WTC11 (cell line): Measurements from ENCODE around the gene PARP2. TPM values are rescaled to one million over a fixed set of nuclear protein-coding genes. Genes with fewer than 3 reads are reported as not detected.

ENCODE experiments used
- ATAC-seq: fragments of 200-7000 bp; cut with Tn5 transposase; 2 replicates; pipeline ENCODE4 v1.10.0; 2021; ENCODE audit warnings: mild to moderate bottlenecking, moderate library complexity
- CTCF ChIA-PET: fragments of 300-600 bp; sonication (Branson Sonifier 250); formaldehyde crosslinking; loops from one replicate; lab custom pipeline; 2021; ENCODE audit warnings: antibody characterized with exemption; lab: Charles Lee
- POLR2A ChIA-PET: fragments of 350-600 bp; sonication (Branson Sonifier 250); formaldehyde crosslinking; loops from one replicate; lab custom pipeline; 2021; ENCODE audit warnings: antibody characterized with exemption; lab: Charles Lee
- DNase-seq: peaks from one replicate; pipeline ENCODE4 v3.0.0; 2021; ENCODE audit warnings: low spot score
- H3K27ac Mint-ChIP-seq: 2 replicates; pipeline ENCODE4 v1.8.0; 2021; ENCODE audit warnings: mixed read lengths
- H3K27me3 Mint-ChIP-seq: 2 replicates; pipeline ENCODE4 v1.8.0; 2021; ENCODE audit warnings: low read depth, mild to moderate bottlenecking, moderate library complexity, mixed read lengths
- H3K36me3 Mint-ChIP-seq: 2 replicates; pipeline ENCODE4 v1.8.0; 2021; ENCODE audit warnings: mixed read lengths
- H3K4me1 Mint-ChIP-seq: 2 replicates; pipeline ENCODE4 v1.8.0; 2022; ENCODE audit warnings: mixed read lengths
- H3K4me3 Mint-ChIP-seq: 2 replicates; pipeline ENCODE4 v1.8.0; 2021; ENCODE audit warnings: mild to moderate bottlenecking, moderate library complexity, mixed read lengths
- H3K9me3 Mint-ChIP-seq: 2 replicates; pipeline ENCODE4 v1.8.0; 2021; ENCODE audit warnings: mixed read lengths
- CBFB ChIP-seq: sonication (generic); formaldehyde crosslinking; IDR thresholded peaks from 2 replicates; pipeline ENCODE4 v1.8.1; 2022; ENCODE audit warnings: mild to moderate bottlenecking, low read depth, missing genetic modification reagents
- CREB1 ChIP-seq: sonication (generic); formaldehyde crosslinking; IDR thresholded peaks from 2 replicates; pipeline ENCODE4 v1.8.0; 2023; ENCODE audit warnings: mild to moderate bottlenecking, missing genetic modification reagents
- ELF4 ChIP-seq: sonication (generic); formaldehyde crosslinking; IDR thresholded peaks from 2 replicates; pipeline ENCODE4 v1.8.1; 2022; ENCODE audit warnings: low read depth, mild to moderate bottlenecking, moderate library complexity, missing genetic modification reagents
- ESRRA ChIP-seq: sonication (generic); formaldehyde crosslinking; IDR thresholded peaks from 2 replicates; pipeline ENCODE4 v1.8.1; 2022; ENCODE audit warnings: mild to moderate bottlenecking, missing genetic modification reagents, borderline replicate concordance
- ETV6 ChIP-seq: sonication (generic); formaldehyde crosslinking; IDR thresholded peaks from 2 replicates; pipeline ENCODE4 v1.8.1; 2022; ENCODE audit warnings: mild to moderate bottlenecking, missing genetic modification reagents
- GTF2I ChIP-seq: fragments of 250-450 bp; sonication (Bioruptor Pico); conservative IDR thresholded peaks from 2 replicates; pipeline ENCODE4 v1.4.0; 2021; ENCODE audit warnings: mild to moderate bottlenecking
- IRF2 ChIP-seq: sonication (generic); formaldehyde crosslinking; IDR thresholded peaks from 2 replicates; pipeline ENCODE4 v1.8.0; 2022; ENCODE audit warnings: low read depth, missing genetic modification reagents, borderline replicate concordance
- MYBL2 ChIP-seq: sonication (generic); formaldehyde crosslinking; IDR thresholded peaks from 2 replicates; pipeline ENCODE4 v1.8.1; 2023; ENCODE audit warnings: mild to moderate bottlenecking, moderate library complexity, missing genetic modification reagents
- NFATC4 ChIP-seq: fragments of 250-450 bp; sonication (Bioruptor Pico); IDR thresholded peaks from 2 replicates; pipeline ENCODE4 v1.9.0; 2021; ENCODE audit warnings: mild to moderate bottlenecking
- PRRX2 ChIP-seq: fragments of 250-450 bp; sonication (Bioruptor Pico); IDR thresholded peaks from 2 replicates; pipeline ENCODE4 v1.8.0; 2021; ENCODE audit warnings: mild to moderate bottlenecking
- RELA ChIP-seq: sonication (generic); formaldehyde crosslinking; IDR thresholded peaks from 2 replicates; pipeline ENCODE4 v1.8.1; 2022; ENCODE audit warnings: missing genetic modification reagents, mild to moderate bottlenecking, borderline replicate concordance
- SMAD3 ChIP-seq: sonication (generic); formaldehyde crosslinking; IDR thresholded peaks from 2 replicates; pipeline ENCODE4 v1.8.0; 2022; ENCODE audit warnings: missing genetic modification reagents, mild to moderate bottlenecking, borderline replicate concordance
- TEAD4 ChIP-seq: sonication (generic); formaldehyde crosslinking; IDR thresholded peaks from 2 replicates; pipeline ENCODE4 v1.8.0; 2022; ENCODE audit warnings: mild to moderate bottlenecking, missing genetic modification reagents
- ZNF232 ChIP-seq: sonication (generic); formaldehyde crosslinking; IDR thresholded peaks from 2 replicates; pipeline ENCODE4 v1.8.0; 2022; ENCODE audit warnings: mild to moderate bottlenecking, missing genetic modification reagents
- ZNF263 ChIP-seq: sonication (generic); formaldehyde crosslinking; IDR thresholded peaks from 2 replicates; pipeline ENCODE4 v1.8.1; 2022; ENCODE audit warnings: low read depth, mild to moderate bottlenecking, moderate library complexity, missing genetic modification reagents
- ZNF671 ChIP-seq: fragments of 250-450 bp; sonication (Bioruptor Pico); IDR thresholded peaks from 2 replicates; pipeline ENCODE4 v1.8.0; 2021; ENCODE audit warnings: mild to moderate bottlenecking
- total RNA-seq: library from RNA; stranded (reverse); gene quantifications from 3 replicates; pipeline ENCODE4 v1.2.3, GENCODE V29; 2021
- TF ChIP-seq, protein P1 (sequence below): sonication (generic); formaldehyde crosslinking; IDR thresholded peaks from 2 replicates; pipeline ENCODE4 v1.8.1; 2022; ENCODE audit warnings: low read depth, mild to moderate bottlenecking, moderate library complexity, missing genetic modification reagents, borderline replicate concordance
- TF ChIP-seq, protein P2 (sequence below): sonication (generic); formaldehyde crosslinking; IDR thresholded peaks from 2 replicates; pipeline ENCODE4 v1.8.0; 2022; ENCODE audit warnings: mild to moderate bottlenecking, missing genetic modification reagents
- TF ChIP-seq, protein P3 (sequence below): sonication (generic); formaldehyde crosslinking; IDR thresholded peaks from 2 replicates; pipeline ENCODE4 v1.8.0; 2023; ENCODE audit warnings: missing genetic modification reagents
- TF ChIP-seq, protein P4 (sequence below): sonication (generic); formaldehyde crosslinking; conservative IDR thresholded peaks from 2 replicates; pipeline ENCODE4 v1.8.1; 2023; ENCODE audit warnings: mild to moderate bottlenecking, low read depth, missing genetic modification reagents, moderate library complexity
- TF ChIP-seq, protein P5 (sequence below): fragments of 200-600 bp; IDR thresholded peaks from 2 replicates; pipeline ENCODE4 v1.8.0; 2022; ENCODE audit warnings: antibody characterized with exemption
- TF ChIP-seq, protein P6 (sequence below): sonication (generic); formaldehyde crosslinking; IDR thresholded peaks from 2 replicates; pipeline ENCODE4 v1.8.1; 2022; ENCODE audit warnings: mild to moderate bottlenecking, moderate library complexity, missing genetic modification reagents
- TF ChIP-seq, protein P7 (sequence below): sonication (generic); formaldehyde crosslinking; IDR thresholded peaks from 2 replicates; pipeline ENCODE4 v1.8.1; 2023; ENCODE audit warnings: mild to moderate bottlenecking, moderate library complexity, missing genetic modification reagents
- TF ChIP-seq, protein P8 (sequence below): sonication (generic); formaldehyde crosslinking; IDR thresholded peaks from 2 replicates; pipeline ENCODE4 v1.8.1; 2023; ENCODE audit warnings: mild to moderate bottlenecking, missing genetic modification reagents, borderline replicate concordance

The PARP2 gene
- total RNA-seq, 1 experiment from 2014 or later, result 37.1 TPM

DNA sequence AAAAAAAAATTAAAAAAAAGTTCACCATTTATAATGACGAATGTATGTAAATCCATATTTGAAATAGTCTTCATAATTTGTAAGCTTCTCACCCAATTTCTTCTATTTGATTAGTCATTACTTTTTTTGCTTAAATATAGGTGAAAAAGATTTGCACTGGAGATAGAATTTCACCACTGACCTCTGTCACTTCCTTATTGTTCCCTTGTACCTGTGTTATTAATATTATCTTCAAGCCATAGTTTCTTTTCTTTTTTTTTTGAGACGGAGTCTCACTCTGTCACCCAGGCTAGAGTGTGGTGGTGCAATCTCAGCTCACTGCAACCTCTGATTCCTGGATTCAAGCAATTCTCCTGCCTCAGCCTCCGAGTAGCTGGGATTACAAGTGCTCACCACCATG is 54.1 kb downstream of the PARP2 start:
- no peak overlapping the region for H3K27ac Mint-ChIP-seq
- DNase-seq (no peak), ATAC-seq (no peak)
- H3K4me3 Mint-ChIP-seq, result no peak overlapping the region
- H3K27me3 Mint-ChIP-seq, result no peaks in the 10 kb centered on the region
- no peaks in the 10 kb centered on the region for H3K9me3 Mint-ChIP-seq
- ChIA-PET CTCF (interaction anchor here (0.7 kb wide), 1 partner anchor 151 kb away, joined by 3 read pairs; no protein-coding TSS in a partner anchor), POLR2A (no interaction called here)
- no peaks in the 10 kb centered on the region for H3K4me1 Mint-ChIP-seq
- peaks cover 25% of the 10 kb centered on the region for H3K36me3 Mint-ChIP-seq
- TF ChIP-seq, protein P1, sequence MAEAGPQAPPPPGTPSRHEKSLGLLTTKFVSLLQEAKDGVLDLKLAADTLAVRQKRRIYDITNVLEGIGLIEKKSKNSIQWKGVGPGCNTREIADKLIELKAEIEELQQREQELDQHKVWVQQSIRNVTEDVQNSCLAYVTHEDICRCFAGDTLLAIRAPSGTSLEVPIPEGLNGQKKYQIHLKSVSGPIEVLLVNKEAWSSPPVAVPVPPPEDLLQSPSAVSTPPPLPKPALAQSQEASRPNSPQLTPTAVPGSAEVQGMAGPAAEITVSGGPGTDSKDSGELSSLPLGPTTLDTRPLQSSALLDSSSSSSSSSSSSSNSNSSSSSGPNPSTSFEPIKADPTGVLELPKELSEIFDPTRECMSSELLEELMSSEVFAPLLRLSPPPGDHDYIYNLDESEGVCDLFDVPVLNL, result no peak
- no peak for TF ChIP-seq CREB1
- no peak for TF ChIP-seq SMAD3 (CRISPR knock-in tag)
- TF ChIP-seq CBFB (CRISPR knock-in tag), result no peak
- TF ChIP-seq PRRX2 (CRISPR knock-in tag), result no peak
- TF ChIP-seq, protein P2, sequence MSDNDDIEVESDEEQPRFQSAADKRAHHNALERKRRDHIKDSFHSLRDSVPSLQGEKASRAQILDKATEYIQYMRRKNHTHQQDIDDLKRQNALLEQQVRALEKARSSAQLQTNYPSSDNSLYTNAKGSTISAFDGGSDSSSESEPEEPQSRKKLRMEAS, result no peak
- TF ChIP-seq MYBL2 (CRISPR knock-in tag), result no peak
- no peak for TF ChIP-seq ZNF232 (CRISPR knock-in tag)
- TF ChIP-seq, all 79 proteins: peak for 0

DNA sequence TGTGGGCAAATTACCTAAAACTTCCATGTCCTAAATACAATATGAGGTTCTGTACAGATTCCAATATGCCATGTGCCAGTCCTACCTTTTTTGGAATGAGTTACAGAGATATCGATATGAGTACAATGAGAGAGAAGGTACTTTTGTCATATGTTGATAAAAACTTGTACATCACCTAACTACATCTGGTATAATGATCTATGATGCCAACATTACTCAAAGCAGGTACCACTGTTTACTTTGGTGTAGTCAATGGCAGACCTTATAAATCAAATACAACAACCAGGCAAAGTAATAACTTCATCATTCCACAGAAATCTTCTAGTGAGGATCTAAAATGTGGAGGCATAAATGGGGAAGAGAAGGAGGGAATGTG is 57.1 kb downstream of the PARP2 start:
- TF ChIP-seq, protein P3, sequence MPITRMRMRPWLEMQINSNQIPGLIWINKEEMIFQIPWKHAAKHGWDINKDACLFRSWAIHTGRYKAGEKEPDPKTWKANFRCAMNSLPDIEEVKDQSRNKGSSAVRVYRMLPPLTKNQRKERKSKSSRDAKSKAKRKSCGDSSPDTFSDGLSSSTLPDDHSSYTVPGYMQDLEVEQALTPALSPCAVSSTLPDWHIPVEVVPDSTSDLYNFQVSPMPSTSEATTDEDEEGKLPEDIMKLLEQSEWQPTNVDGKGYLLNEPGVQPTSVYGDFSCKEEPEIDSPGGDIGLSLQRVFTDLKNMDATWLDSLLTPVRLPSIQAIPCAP (CRISPR knock-in tag), result no peak
- TF ChIP-seq, protein P4, sequence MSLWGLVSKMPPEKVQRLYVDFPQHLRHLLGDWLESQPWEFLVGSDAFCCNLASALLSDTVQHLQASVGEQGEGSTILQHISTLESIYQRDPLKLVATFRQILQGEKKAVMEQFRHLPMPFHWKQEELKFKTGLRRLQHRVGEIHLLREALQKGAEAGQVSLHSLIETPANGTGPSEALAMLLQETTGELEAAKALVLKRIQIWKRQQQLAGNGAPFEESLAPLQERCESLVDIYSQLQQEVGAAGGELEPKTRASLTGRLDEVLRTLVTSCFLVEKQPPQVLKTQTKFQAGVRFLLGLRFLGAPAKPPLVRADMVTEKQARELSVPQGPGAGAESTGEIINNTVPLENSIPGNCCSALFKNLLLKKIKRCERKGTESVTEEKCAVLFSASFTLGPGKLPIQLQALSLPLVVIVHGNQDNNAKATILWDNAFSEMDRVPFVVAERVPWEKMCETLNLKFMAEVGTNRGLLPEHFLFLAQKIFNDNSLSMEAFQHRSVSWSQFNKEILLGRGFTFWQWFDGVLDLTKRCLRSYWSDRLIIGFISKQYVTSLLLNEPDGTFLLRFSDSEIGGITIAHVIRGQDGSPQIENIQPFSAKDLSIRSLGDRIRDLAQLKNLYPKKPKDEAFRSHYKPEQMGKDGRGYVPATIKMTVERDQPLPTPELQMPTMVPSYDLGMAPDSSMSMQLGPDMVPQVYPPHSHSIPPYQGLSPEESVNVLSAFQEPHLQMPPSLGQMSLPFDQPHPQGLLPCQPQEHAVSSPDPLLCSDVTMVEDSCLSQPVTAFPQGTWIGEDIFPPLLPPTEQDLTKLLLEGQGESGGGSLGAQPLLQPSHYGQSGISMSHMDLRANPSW (CRISPR knock-in tag), result no peak
- TF ChIP-seq TEAD4 (CRISPR knock-in tag) (no peak), ELF4 (CRISPR knock-in tag) (no peak), RELA (CRISPR knock-in tag) (no peak), PRRX2 (CRISPR knock-in tag) (no peak), ZNF671 (CRISPR knock-in tag) (no peak), IRF2 (no peak), SMAD3 (CRISPR knock-in tag) (no peak), ESRRA (CRISPR knock-in tag) (no peak), GTF2I (CRISPR knock-in tag) (no peak), NFATC4 (CRISPR knock-in tag) (no peak), ETV6 (CRISPR knock-in tag) (no peak), ZNF263 (CRISPR knock-in tag) (no peak)
- TF ChIP-seq, protein P5, sequence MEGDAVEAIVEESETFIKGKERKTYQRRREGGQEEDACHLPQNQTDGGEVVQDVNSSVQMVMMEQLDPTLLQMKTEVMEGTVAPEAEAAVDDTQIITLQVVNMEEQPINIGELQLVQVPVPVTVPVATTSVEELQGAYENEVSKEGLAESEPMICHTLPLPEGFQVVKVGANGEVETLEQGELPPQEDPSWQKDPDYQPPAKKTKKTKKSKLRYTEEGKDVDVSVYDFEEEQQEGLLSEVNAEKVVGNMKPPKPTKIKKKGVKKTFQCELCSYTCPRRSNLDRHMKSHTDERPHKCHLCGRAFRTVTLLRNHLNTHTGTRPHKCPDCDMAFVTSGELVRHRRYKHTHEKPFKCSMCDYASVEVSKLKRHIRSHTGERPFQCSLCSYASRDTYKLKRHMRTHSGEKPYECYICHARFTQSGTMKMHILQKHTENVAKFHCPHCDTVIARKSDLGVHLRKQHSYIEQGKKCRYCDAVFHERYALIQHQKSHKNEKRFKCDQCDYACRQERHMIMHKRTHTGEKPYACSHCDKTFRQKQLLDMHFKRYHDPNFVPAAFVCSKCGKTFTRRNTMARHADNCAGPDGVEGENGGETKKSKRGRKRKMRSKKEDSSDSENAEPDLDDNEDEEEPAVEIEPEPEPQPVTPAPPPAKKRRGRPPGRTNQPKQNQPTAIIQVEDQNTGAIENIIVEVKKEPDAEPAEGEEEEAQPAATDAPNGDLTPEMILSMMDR, result no peak
- TF ChIP-seq, protein P6, sequence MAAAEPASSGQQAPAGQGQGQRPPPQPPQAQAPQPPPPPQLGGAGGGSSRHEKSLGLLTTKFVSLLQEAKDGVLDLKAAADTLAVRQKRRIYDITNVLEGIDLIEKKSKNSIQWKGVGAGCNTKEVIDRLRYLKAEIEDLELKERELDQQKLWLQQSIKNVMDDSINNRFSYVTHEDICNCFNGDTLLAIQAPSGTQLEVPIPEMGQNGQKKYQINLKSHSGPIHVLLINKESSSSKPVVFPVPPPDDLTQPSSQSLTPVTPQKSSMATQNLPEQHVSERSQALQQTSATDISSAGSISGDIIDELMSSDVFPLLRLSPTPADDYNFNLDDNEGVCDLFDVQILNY (CRISPR knock-in tag), result no peak
- TF ChIP-seq, protein P7, sequence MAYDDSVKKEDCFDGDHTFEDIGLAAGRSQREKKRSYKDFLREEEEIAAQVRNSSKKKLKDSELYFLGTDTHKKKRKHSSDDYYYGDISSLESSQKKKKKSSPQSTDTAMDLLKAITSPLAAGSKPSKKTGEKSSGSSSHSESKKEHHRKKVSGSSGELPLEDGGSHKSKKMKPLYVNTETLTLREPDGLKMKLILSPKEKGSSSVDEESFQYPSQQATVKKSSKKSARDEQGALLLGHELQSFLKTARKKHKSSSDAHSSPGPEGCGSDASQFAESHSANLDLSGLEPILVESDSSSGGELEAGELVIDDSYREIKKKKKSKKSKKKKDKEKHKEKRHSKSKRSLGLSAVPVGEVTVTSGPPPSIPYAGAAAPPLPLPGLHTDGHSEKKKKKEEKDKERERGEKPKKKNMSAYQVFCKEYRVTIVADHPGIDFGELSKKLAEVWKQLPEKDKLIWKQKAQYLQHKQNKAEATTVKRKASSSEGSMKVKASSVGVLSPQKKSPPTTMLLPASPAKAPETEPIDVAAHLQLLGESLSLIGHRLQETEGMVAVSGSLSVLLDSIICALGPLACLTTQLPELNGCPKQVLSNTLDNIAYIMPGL (CRISPR knock-in tag), result no peak
- TF ChIP-seq, protein P8, sequence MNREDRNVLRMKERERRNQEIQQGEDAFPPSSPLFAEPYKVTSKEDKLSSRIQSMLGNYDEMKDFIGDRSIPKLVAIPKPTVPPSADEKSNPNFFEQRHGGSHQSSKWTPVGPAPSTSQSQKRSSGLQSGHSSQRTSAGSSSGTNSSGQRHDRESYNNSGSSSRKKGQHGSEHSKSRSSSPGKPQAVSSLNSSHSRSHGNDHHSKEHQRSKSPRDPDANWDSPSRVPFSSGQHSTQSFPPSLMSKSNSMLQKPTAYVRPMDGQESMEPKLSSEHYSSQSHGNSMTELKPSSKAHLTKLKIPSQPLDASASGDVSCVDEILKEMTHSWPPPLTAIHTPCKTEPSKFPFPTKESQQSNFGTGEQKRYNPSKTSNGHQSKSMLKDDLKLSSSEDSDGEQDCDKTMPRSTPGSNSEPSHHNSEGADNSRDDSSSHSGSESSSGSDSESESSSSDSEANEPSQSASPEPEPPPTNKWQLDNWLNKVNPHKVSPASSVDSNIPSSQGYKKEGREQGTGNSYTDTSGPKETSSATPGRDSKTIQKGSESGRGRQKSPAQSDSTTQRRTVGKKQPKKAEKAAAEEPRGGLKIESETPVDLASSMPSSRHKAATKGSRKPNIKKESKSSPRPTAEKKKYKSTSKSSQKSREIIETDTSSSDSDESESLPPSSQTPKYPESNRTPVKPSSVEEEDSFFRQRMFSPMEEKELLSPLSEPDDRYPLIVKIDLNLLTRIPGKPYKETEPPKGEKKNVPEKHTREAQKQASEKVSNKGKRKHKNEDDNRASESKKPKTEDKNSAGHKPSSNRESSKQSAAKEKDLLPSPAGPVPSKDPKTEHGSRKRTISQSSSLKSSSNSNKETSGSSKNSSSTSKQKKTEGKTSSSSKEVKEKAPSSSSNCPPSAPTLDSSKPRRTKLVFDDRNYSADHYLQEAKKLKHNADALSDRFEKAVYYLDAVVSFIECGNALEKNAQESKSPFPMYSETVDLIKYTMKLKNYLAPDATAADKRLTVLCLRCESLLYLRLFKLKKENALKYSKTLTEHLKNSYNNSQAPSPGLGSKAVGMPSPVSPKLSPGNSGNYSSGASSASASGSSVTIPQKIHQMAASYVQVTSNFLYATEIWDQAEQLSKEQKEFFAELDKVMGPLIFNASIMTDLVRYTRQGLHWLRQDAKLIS (CRISPR knock-in tag), result no peak
- Mint-ChIP-seq H3K27me3 (no peaks in the 10 kb centered on the region), H3K27ac (no peak overlapping the region), H3K4me3 (no peak overlapping the region), H3K4me1 (no peaks in the 10 kb centered on the region), H3K36me3 (peaks cover 26% of the 10 kb centered on the region), H3K9me3 (no peaks in the 10 kb centered on the region)
- DNase-seq, result no peak
- CTCF ChIA-PET, result no interaction called here
- no peak for ATAC-seq
- POLR2A ChIA-PET, result no interaction called here
